GM23248 (cell line): Measurements from ENCODE around the gene TCF4. TPM values are rescaled to one million over a fixed set of nuclear protein-coding genes. Genes with fewer than 3 reads are reported as not detected.

Experiments
- DNase-seq: peaks from one replicate; pipeline ENCODE4 v3.0.0-alpha.2; 2015
- H2AFZ ChIP-seq: fragments of 200-600 bp; sonication (generic); 2 replicates; pipeline ENCODE4 v1.6.1; 2016; ENCODE audit warnings: antibody characterized with exemption
- H3F3A ChIP-seq: fragments of 200-600 bp; sonication (generic); 2 replicates; pipeline ENCODE4 v1.6.1; 2016; ENCODE audit warnings: mild to moderate bottlenecking, antibody characterized with exemption, mixed run types; ENCODE audit not compliant: insufficient read depth
- H3K27ac ChIP-seq: fragments of 200-600 bp; sonication (generic); 2 replicates; pipeline ENCODE4 v1.5.1; 2016; ENCODE audit warnings: mild to moderate bottlenecking
- H3K27me3 ChIP-seq: fragments of 200-600 bp; sonication (generic); replicated peaks from 2 replicates; pipeline ENCODE4 v1.6.1; 2016; ENCODE audit warnings: mild to moderate bottlenecking; ENCODE audit not compliant: insufficient read depth
- H3K36me3 ChIP-seq: fragments of 200-600 bp; sonication (generic); 2 replicates; pipeline ENCODE4 v1.6.1; 2016; ENCODE audit warnings: low read depth, mild to moderate bottlenecking
- H3K4me1 ChIP-seq: fragments of 200-600 bp; sonication (generic); 2 replicates; pipeline ENCODE4 v1.6.1; 2016; ENCODE audit warnings: mild to moderate bottlenecking; ENCODE audit not compliant: insufficient read depth
- H3K4me2 ChIP-seq: fragments of 200-600 bp; sonication (generic); one replicate; pipeline ENCODE4 v1.6.1; 2016; ENCODE audit warnings: mild to moderate bottlenecking; ENCODE audit not compliant: unreplicated experiment
- H3K4me3 ChIP-seq: fragments of 200-600 bp; sonication (generic); 2 replicates; pipeline ENCODE4 v1.5.1; 2016; ENCODE audit warnings: mild to moderate bottlenecking
- H3K79me2 ChIP-seq: fragments of 200-600 bp; sonication (generic); 2 replicates; pipeline ENCODE4 v1.6.1; 2016; ENCODE audit warnings: mild to moderate bottlenecking; ENCODE audit not compliant: insufficient read depth
- H3K9ac ChIP-seq: fragments of 200-600 bp; sonication (generic); 2 replicates; pipeline ENCODE4 v1.6.1; 2016; ENCODE audit warnings: mild to moderate bottlenecking
- H3K9me2 ChIP-seq: fragments of 200-600 bp; sonication (generic); 2 replicates; pipeline ENCODE4 v1.6.1; 2016; ENCODE audit warnings: mixed run types, mild to moderate bottlenecking, moderate library complexity; ENCODE audit not compliant: insufficient read depth
- H3K9me3 ChIP-seq: fragments of 200-600 bp; sonication (generic); one replicate; pipeline ENCODE4 v1.6.1; 2017; ENCODE audit warnings: low read depth
- H4K20me1 ChIP-seq: fragments of 200-600 bp; sonication (generic); 2 replicates; pipeline ENCODE4 v1.6.0; 2016; ENCODE audit not compliant: insufficient read depth
- EZH2 ChIP-seq: fragments of 200-600 bp; sonication (generic); IDR thresholded peaks from 2 replicates; pipeline ENCODE4 v1.6.1; 2018; ENCODE audit warnings: antibody characterized with exemption, mild to moderate bottlenecking; ENCODE audit not compliant: insufficient read depth, poor library complexity, severe bottlenecking
- EZH2phosphoT487 ChIP-seq: fragments of 200-600 bp; sonication (generic); IDR thresholded peaks from 2 replicates; pipeline ENCODE4 v1.6.1; 2018; ENCODE audit warnings: antibody characterized with exemption, moderate library complexity, mild to moderate bottlenecking, low read depth; ENCODE audit not compliant: insufficient read depth
- WGBS, 2 experiments: methylation state at CpG; one replicate each; pipeline ENCODE4 v1.1.6; 2015 to 2017; ENCODE audit warnings: low lambda C conversion rate in 2 of 2, low coverage in 1 of 2; ENCODE audit errors: missing lambda C conversion rate in 2 of 2; 5-methylcytosine and 5-hydroxymethylcytosine counted together
- in situ Hi-C: fragments of 300-500 bp; cut with MboI; formaldehyde crosslinking; loops from 2 replicates; pipeline ENCODE4 v1.15.0; 2020
- polyA plus RNA-seq: library from polyadenylated mRNA; unstranded; fragments of >200 nt; fragmentation: Nextera tagmentation; extraction: Ambion mirVana; gene quantifications from 2 replicates; pipeline ENCODE4 v1.2.1, GENCODE V29; 2016
- total RNA-seq: library from RNA; depleted of rRNA; stranded (reverse); fragments of >200 nt; shearing (Covaris generic); gene quantifications from 2 replicates; pipeline ENCODE4 v1.2.3, GENCODE V29; 2014

TCF4 gene
- total and polyA plus RNA-seq, 2 experiments from 2014 or later = 54.5 to 59.3 TPM

GRCh38 chr18:55283309-55283708 lies 304.7 kb downstream of the TCF4 start:
- H3F3A ChIP-seq = peaks cover 10% of the 10 kb centered on the region; the same call in 1 of the 2 replicates
- TF ChIP-seq EZH2 (no peak), EZH2phosphoT487 (no peak)
- WGBS, 2 experiments = 96 to 99% methylated on average over 3 of the region's 3 CpGs
- peaks cover 25% of the 10 kb centered on the region for H3K4me1 ChIP-seq
- H3K27ac ChIP-seq = no peak overlapping the region
- no peaks in the 10 kb centered on the region for H3K9me3 ChIP-seq
- H4K20me1 ChIP-seq = no peaks in the 10 kb centered on the region
- no peak overlapping the region for H2AFZ ChIP-seq
- in situ Hi-C loops = no loop called here
- peaks cover 97% of the 10 kb centered on the region for H3K79me2 ChIP-seq
- H3K36me3 ChIP-seq = no peaks in the 10 kb centered on the region
- no peaks in the 10 kb centered on the region for H3K27me3 ChIP-seq
- no peak for DNase-seq
- no peak overlapping the region for H3K4me3 ChIP-seq
- H3K9ac ChIP-seq = no peak overlapping the region
- H3K9me2 ChIP-seq = no peaks in the 10 kb centered on the region; the same call in 1 of the 2 replicates
- no peak overlapping the region for H3K4me2 ChIP-seq

- Histone ChIP-seq H3K4me2 (no peak overlapping the region), H3F3A (peaks cover 8% of the 10 kb centered on the region), H3K79me2 (peaks cover 81% of the 10 kb centered on the region), H3K9me2 (no peaks in the 10 kb centered on the region; the same call in 1 of the 2 replicates), H3K9ac (no peak overlapping the region), H3K4me1 (peaks cover 14% of the 10 kb centered on the region), H3K36me3 (no peaks in the 10 kb centered on the region), H4K20me1 (no peaks in the 10 kb centered on the region), H3K4me3 (no peak overlapping the region), H3K27ac (no peak overlapping the region), H3K9me3 (no peaks in the 10 kb centered on the region), H3K27me3 (no peaks in the 10 kb centered on the region), H2AFZ (no peak overlapping the region)
- TF ChIP-seq EZH2 (no peak), EZH2phosphoT487 (no peak)
- in situ Hi-C loops = no loop called here
- 26 to 38% methylated on average over 2 of the region's 2 CpGs for WGBS, 2 experiments
- no peak for DNase-seq
Observed at GRCh38 chr18:55280503-55280902, 307.5 kb downstream of the TCF4 start.

- Histone ChIP-seq H3K9me2 (no peaks in the 10 kb centered on the region), H3K4me3 (no peak overlapping the region), H3K9me3 (no peaks in the 10 kb centered on the region), H3K27me3 (no peaks in the 10 kb centered on the region), H3K4me1 (peaks cover 44% of the 10 kb centered on the region), H3K27ac (peak overlapping the region; percentile 58), H2AFZ (no peak overlapping the region), H3F3A (peaks cover 60% of the 10 kb centered on the region), H3K36me3 (peaks cover 11% of the 10 kb centered on the region), H4K20me1 (no peaks in the 10 kb centered on the region), H3K79me2 (peaks cover 39% of the 10 kb centered on the region), H3K4me2 (peak overlapping the region; percentile 43), H3K9ac (peak overlapping the region; percentile 20; the same call in 1 of the 2 replicates)
- in situ Hi-C loops = no loop called here
- TF ChIP-seq EZH2 (no peak), EZH2phosphoT487 (no peak)
- peak; percentile 91 for DNase-seq
- 26 to 27% methylated on average over 5 of the region's 5 CpGs for WGBS, 2 experiments
Observed at GRCh38 chr18:55275039-55275901, 312.7 kb downstream of the TCF4 start.

- H3K36me3 ChIP-seq = peaks cover 16% of the 10 kb centered on the region
- peak overlapping the region; percentile 56 for H3K4me3 ChIP-seq
- peak overlapping the region; percentile 60 for H3K9ac ChIP-seq
- TF ChIP-seq EZH2 = no peak
- no peak for TF ChIP-seq EZH2phosphoT487
- DNase-seq = peak; percentile 88
- H3F3A ChIP-seq = peaks cover 64% of the 10 kb centered on the region
- H3K4me1 ChIP-seq = peaks cover 49% of the 10 kb centered on the region
- no peaks in the 10 kb centered on the region for H3K9me2 ChIP-seq
- no peaks in the 10 kb centered on the region for H3K27me3 ChIP-seq
- H3K79me2 ChIP-seq = peaks cover 24% of the 10 kb centered on the region
- H3K4me2 ChIP-seq = peak overlapping the region; percentile 68
- no peaks in the 10 kb centered on the region for H4K20me1 ChIP-seq
- H2AFZ ChIP-seq = no peak overlapping the region
- no peaks in the 10 kb centered on the region for H3K9me3 ChIP-seq
- in situ Hi-C loops = no loop called here
- 7 to 9% methylated on average over 7 of the region's 7 CpGs for WGBS, 2 experiments
- peak overlapping the region; percentile 88 for H3K27ac ChIP-seq
Observed at GRCh38 chr18:55272510-55273243, 315.3 kb downstream of the TCF4 start.
